ENCODE data around the gene ENG. TPM values are rescaled to one million over a fixed set of nuclear protein-coding genes. Genes with fewer than 3 reads are reported as not detected.
A peak's percentile ranks its signal among the peaks of the same experiment; 100 is the strongest.
"Not testable (repeated sequence)": the region's sequence is repeated elsewhere in the genome, so short reads cannot be mapped to it uniquely, and the experiment has no call there.

The ENG gene
- total RNA-seq, 1 donor from 2014 or later = 9.4 TPM

- Histone ChIP-seq H3K4me1 (ENCODE audit: control insufficient read depth in 3 of 3, insufficient read depth in 3 of 3, low read length in 3 of 3) (peaks cover 37 to 40% (median 39%) of the 10 kb centered on the region in 3 donors), H3K4me3 (ENCODE audit: low read length in 3 of 3) (peak overlapping the region in 1 of 3 donors; percentile 52), H3K27me3 (ENCODE audit: control insufficient read depth in 3 of 3, insufficient read depth in 3 of 3, low read length in 3 of 3) (no peaks in the 10 kb centered on the region), H3K9me3 (ENCODE audit: control insufficient read depth in 3 of 3, low read length in 3 of 3) (no peaks in the 10 kb centered on the region), H3K27ac (ENCODE audit: low read depth, low read length) (peak overlapping the region; percentile 74), H3K9ac (ENCODE audit: low read depth in 1 of 3, low read length in 3 of 3) (peak overlapping the region; percentile 32 to 66 (median 47)), H3K36me3 (ENCODE audit: control insufficient read depth in 3 of 3, insufficient read depth in 3 of 3, low read length in 3 of 3) (peaks cover 0 to 21% (median 3%) of the 10 kb centered on the region in 3 donors)
Observed at GRCh38 chr9:127847833-127848755, 6.4 kb downstream of the ENG start.

DNA sequence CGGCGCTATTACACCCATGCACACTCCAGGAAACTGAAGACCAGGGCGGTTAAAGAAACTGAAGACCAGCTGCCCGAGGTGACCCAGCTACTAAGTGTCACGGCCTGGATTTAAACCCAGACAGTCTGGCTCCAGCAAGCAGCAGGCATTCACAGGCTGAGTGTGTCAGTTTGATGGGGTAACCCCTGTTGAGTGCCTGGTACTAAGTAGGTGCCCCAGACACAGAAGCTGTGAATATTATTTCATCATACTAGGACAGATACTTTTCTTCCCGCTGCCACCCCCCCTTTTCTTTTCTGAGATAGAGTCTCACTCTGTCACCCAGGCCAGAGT lies 7.3 kb downstream of the ENG start:
- Histone ChIP-seq H3K36me3 (ENCODE audit: control insufficient read depth in 3 of 3, insufficient read depth in 3 of 3, low read length in 3 of 3) (peaks cover 0 to 18% (median 8%) of the 10 kb centered on the region in 3 donors), H3K9ac (ENCODE audit: low read depth in 1 of 3, low read length in 3 of 3) (peak overlapping the region in 2 of 3 donors; percentile 65 to 66), H3K9me3 (ENCODE audit: control insufficient read depth in 3 of 3, low read length in 3 of 3) (no peaks in the 10 kb centered on the region), H3K4me1 (ENCODE audit: control insufficient read depth in 3 of 3, insufficient read depth in 3 of 3, low read length in 3 of 3) (peaks cover 34 to 37% (median 35%) of the 10 kb centered on the region in 3 donors), H3K27me3 (ENCODE audit: control insufficient read depth in 3 of 3, insufficient read depth in 3 of 3, low read length in 3 of 3) (no peaks in the 10 kb centered on the region), H3K27ac (ENCODE audit: low read depth, low read length) (peak overlapping the region; percentile 74), H3K4me3 (ENCODE audit: low read length in 3 of 3) (peak overlapping the region; percentile 9 to 61 (median 38))

GRCh38 chr9:127846443-127847177 lies 7.8 kb downstream of the ENG start:
- Histone ChIP-seq H3K27me3 (ENCODE audit: control insufficient read depth in 3 of 3, insufficient read depth in 3 of 3, low read length in 3 of 3) (no peaks in the 10 kb centered on the region), H3K4me3 (ENCODE audit: low read length in 3 of 3) (peak overlapping the region; percentile 9 to 61 (median 38)), H3K9ac (ENCODE audit: low read depth in 1 of 3, low read length in 3 of 3) (peak overlapping the region; percentile 53 to 66 (median 65)), H3K4me1 (ENCODE audit: control insufficient read depth in 3 of 3, insufficient read depth in 3 of 3, low read length in 3 of 3) (peaks cover 36 to 40% (median 38%) of the 10 kb centered on the region in 3 donors), H3K27ac (ENCODE audit: low read depth, low read length) (peak overlapping the region; percentile 74), H3K9me3 (ENCODE audit: control insufficient read depth in 3 of 3, low read length in 3 of 3) (no peaks in the 10 kb centered on the region), H3K36me3 (ENCODE audit: control insufficient read depth in 3 of 3, insufficient read depth in 3 of 3, low read length in 3 of 3) (peaks cover 0 to 20% (median 11%) of the 10 kb centered on the region in 3 donors)

- Histone ChIP-seq H3K9ac (ENCODE audit: low read depth in 1 of 3, low read length in 3 of 3) (peak overlapping the region in 2 of 3 donors; percentile 20 to 66), H3K36me3 (ENCODE audit: control insufficient read depth in 3 of 3, insufficient read depth in 3 of 3, low read length in 3 of 3) (peaks cover 0 to 21% (median 17%) of the 10 kb centered on the region in 3 donors), H3K4me3 (ENCODE audit: low read length in 3 of 3) (peak overlapping the region in 1 of 3 donors; percentile 49), H3K4me1 (ENCODE audit: control insufficient read depth in 3 of 3, insufficient read depth in 3 of 3, low read length in 3 of 3) (peaks cover 44 to 49% (median 46%) of the 10 kb centered on the region in 3 donors), H3K27ac (ENCODE audit: low read depth, low read length) (peak overlapping the region; percentile 49)
- not testable (repeated sequence) for H3K27me3 ChIP-seq (ENCODE audit: control insufficient read depth in 3 of 3, insufficient read depth in 3 of 3, low read length in 3 of 3); H3K9me3 ChIP-seq (ENCODE audit: control insufficient read depth in 3 of 3, low read length in 3 of 3)
Observed at GRCh38 chr9:127845619-127846018, 8.8 kb downstream of the ENG start.

GRCh38 chr9:127844821-127845359 lies 9.6 kb downstream of the ENG start:
- H3K27me3 ChIP-seq (ENCODE audit: control insufficient read depth in 3 of 3, insufficient read depth in 3 of 3, low read length in 3 of 3) = no peaks in the 10 kb centered on the region
- peaks cover 47 to 54% (median 53%) of the 10 kb centered on the region in 3 donors for H3K4me1 ChIP-seq (ENCODE audit: control insufficient read depth in 3 of 3, insufficient read depth in 3 of 3, low read length in 3 of 3)
- H3K36me3 ChIP-seq (ENCODE audit: control insufficient read depth in 3 of 3, insufficient read depth in 3 of 3, low read length in 3 of 3) = peaks cover 0 to 21% (median 20%) of the 10 kb centered on the region in 3 donors

DNA sequence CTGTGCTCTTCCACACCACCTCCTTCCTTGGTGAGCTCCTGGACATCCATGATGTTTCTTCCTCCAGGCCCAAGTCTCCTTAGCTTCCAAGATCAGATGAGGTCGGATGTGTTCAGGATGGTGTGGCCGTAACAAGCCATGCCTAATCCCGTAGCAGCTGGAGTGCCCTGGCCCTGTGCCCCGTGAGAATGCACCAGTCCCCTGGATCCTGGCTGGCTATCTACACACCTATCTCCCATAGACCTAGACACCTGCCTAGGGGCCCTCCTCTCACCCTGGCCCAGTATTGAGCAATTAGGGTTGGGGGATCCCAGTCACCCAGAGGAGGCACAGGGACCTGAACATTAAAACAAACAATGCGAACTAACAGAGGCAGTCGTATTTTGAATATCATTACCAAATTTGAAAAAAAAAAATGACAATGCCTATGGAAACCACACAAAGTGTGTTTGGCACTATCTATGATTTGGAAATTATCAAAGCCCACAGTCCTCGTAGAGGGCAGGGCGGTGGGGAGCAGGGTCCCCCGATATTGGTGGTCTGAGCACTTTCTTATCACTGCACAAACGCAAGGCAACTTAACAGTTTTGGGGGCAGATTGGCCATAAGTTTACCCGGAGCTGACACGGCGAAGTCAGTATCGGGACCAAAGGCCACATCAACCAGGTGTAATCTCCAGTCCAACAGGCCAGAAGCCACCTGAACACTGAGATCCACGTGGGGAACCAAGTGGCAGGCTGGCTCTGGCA lies 13.2 kb downstream of the ENG start:
- H3K4me1 ChIP-seq (ENCODE audit: control insufficient read depth in 3 of 3, insufficient read depth in 3 of 3, low read length in 3 of 3) = peaks cover 53 to 70% (median 67%) of the 10 kb centered on the region in 3 donors
- peaks cover 0 to 18% (median 10%) of the 10 kb centered on the region in 3 donors for H3K36me3 ChIP-seq (ENCODE audit: control insufficient read depth in 3 of 3, insufficient read depth in 3 of 3, low read length in 3 of 3)
- no peaks in the 10 kb centered on the region for H3K9me3 ChIP-seq (ENCODE audit: control insufficient read depth in 3 of 3, low read length in 3 of 3)
- no peaks in the 10 kb centered on the region for H3K27me3 ChIP-seq (ENCODE audit: control insufficient read depth in 3 of 3, insufficient read depth in 3 of 3, low read length in 3 of 3)
- no peak overlapping the region for H3K4me3 ChIP-seq (ENCODE audit: low read length in 3 of 3)
- H3K27ac ChIP-seq (ENCODE audit: low read depth, low read length) = peak overlapping the region; percentile 25
- H3K9ac ChIP-seq (ENCODE audit: low read depth in 1 of 3, low read length in 3 of 3) = peak overlapping the region in 2 of 3 donors; percentile 8 to 20

More at GRCh38 chr9:127844821-127845359, 9.6 kb downstream of the ENG start:
- Histone ChIP-seq H3K27ac (ENCODE audit: low read depth, low read length) (peak overlapping the region; percentile 49), H3K9ac (ENCODE audit: low read depth in 1 of 3, low read length in 3 of 3) (peak overlapping the region in 1 of 3 donors; percentile 40), H3K4me3 (ENCODE audit: low read length in 3 of 3) (peak overlapping the region in 1 of 3 donors; percentile 49), H3K9me3 (ENCODE audit: control insufficient read depth in 3 of 3, low read length in 3 of 3) (no peaks in the 10 kb centered on the region)

- Histone ChIP-seq H3K27ac (ENCODE audit: low read depth, low read length) (peak overlapping the region; percentile 89), H3K4me3 (ENCODE audit: low read length in 3 of 3) (peak overlapping the region in 1 of 3 donors; percentile 41), H3K36me3 (ENCODE audit: control insufficient read depth in 3 of 3, insufficient read depth in 3 of 3, low read length in 3 of 3) (peaks cover 0 to 18% (median 14%) of the 10 kb centered on the region in 3 donors), H3K27me3 (ENCODE audit: control insufficient read depth in 3 of 3, insufficient read depth in 3 of 3, low read length in 3 of 3) (no peaks in the 10 kb centered on the region), H3K4me1 (ENCODE audit: control insufficient read depth in 3 of 3, insufficient read depth in 3 of 3, low read length in 3 of 3) (peaks cover 50 to 67% (median 62%) of the 10 kb centered on the region in 3 donors), H3K9me3 (ENCODE audit: control insufficient read depth in 3 of 3, low read length in 3 of 3) (no peaks in the 10 kb centered on the region), H3K9ac (ENCODE audit: low read depth in 1 of 3, low read length in 3 of 3) (peak overlapping the region; percentile 45 to 68 (median 66))
Observed at GRCh38 chr9:127838375-127839078, 15.9 kb downstream of the ENG start.

DNA sequence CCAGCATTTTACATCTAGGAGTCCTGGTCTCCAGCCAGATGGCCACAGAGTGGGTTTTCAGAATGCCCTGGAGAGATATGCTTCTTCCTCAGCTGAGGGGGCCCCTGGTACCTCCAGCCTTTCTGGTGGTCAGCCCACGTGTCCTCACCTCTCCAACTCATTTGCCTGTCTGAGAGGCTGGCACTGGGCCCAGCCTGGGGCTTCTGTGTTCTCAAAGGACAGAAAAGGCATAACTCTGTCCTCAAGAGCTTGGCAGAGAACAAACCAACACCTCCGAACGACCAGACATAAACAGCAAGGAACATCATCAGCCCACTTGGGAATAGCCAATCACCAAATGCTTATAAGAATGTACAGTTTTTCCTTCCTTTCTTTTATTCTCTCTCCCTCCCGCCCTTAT lies 17.1 kb downstream of the ENG start:
- no peaks in the 10 kb centered on the region for H3K27me3 ChIP-seq (ENCODE audit: control insufficient read depth in 3 of 3, insufficient read depth in 3 of 3, low read length in 3 of 3)
- H3K27ac ChIP-seq (ENCODE audit: low read depth, low read length) = peak overlapping the region; percentile 89
- H3K4me3 ChIP-seq (ENCODE audit: low read length in 3 of 3) = no peak overlapping the region
- peaks cover 0 to 13% (median 12%) of the 10 kb centered on the region in 3 donors for H3K36me3 ChIP-seq (ENCODE audit: control insufficient read depth in 3 of 3, insufficient read depth in 3 of 3, low read length in 3 of 3)
- H3K9ac ChIP-seq (ENCODE audit: low read depth in 1 of 3, low read length in 3 of 3) = peak overlapping the region in 1 of 3 donors; percentile 8
- H3K9me3 ChIP-seq (ENCODE audit: control insufficient read depth in 3 of 3, low read length in 3 of 3) = no peaks in the 10 kb centered on the region
- H3K4me1 ChIP-seq (ENCODE audit: control insufficient read depth in 3 of 3, insufficient read depth in 3 of 3, low read length in 3 of 3) = peaks cover 52 to 67% (median 63%) of the 10 kb centered on the region in 3 donors

Data from skeletal muscle tissue (tissue), 4 donors.